ENCODE results near the gene ZBED1. TPM values are rescaled to one million over a fixed set of nuclear protein-coding genes. Genes with fewer than 3 reads are reported as not detected.
"Not testable (repeated sequence)": the region's sequence is repeated elsewhere in the genome, so short reads cannot be mapped to it uniquely, and the experiment has no call there.

ZBED1 gene
- total RNA-seq, 3 donors from 2014 or later: 37.6 to 38.7 (median 37.6) TPM

DNA sequence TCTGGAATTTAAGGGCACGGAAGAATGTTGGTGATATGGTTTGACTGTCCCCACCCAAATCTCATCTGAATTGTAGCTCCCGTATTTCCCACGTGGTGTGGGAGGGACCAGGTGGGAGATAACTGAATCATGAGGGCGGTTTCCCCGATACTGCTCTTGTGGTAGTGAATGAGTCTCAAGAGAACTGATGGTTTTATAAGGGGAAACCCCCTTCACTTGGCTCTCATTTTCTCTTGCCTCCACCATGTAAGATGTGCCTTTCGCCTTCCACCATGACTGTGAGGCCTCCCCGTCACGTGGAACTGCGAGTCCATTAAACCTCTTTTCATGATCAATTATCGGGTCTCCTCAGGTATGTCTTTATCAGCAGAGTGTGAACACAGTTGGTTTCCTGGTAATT is 25.6 kb upstream of the ZBED1 start:
- peaks cover 0 to 11% of the 10 kb centered on the region in 2 donors for H3K27me3 ChIP-seq
- no peaks in the 10 kb centered on the region for H3K4me1 ChIP-seq
- no peaks in the 10 kb centered on the region for H3K36me3 ChIP-seq
- TF ChIP-seq POLR2AphosphoS5 (IDR thresholded peaks at IDR 0.05) (no peak), POLR2A (IDR thresholded peaks at IDR 0.05) (no peak)
- TF ChIP-seq, protein P1, sequence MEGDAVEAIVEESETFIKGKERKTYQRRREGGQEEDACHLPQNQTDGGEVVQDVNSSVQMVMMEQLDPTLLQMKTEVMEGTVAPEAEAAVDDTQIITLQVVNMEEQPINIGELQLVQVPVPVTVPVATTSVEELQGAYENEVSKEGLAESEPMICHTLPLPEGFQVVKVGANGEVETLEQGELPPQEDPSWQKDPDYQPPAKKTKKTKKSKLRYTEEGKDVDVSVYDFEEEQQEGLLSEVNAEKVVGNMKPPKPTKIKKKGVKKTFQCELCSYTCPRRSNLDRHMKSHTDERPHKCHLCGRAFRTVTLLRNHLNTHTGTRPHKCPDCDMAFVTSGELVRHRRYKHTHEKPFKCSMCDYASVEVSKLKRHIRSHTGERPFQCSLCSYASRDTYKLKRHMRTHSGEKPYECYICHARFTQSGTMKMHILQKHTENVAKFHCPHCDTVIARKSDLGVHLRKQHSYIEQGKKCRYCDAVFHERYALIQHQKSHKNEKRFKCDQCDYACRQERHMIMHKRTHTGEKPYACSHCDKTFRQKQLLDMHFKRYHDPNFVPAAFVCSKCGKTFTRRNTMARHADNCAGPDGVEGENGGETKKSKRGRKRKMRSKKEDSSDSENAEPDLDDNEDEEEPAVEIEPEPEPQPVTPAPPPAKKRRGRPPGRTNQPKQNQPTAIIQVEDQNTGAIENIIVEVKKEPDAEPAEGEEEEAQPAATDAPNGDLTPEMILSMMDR (IDR thresholded peaks at IDR 0.05): no peak
- DNase-seq (ENCODE audit: low spot score in 2 of 2): no peak
- H3K9me3 ChIP-seq: no peaks in the 10 kb centered on the region
- intact Hi-C loops (cut with DNase I; ENCODE audit: low total_unique reads): no loop called here
- no peak overlapping the region for H3K27ac ChIP-seq
- H3K4me3 ChIP-seq: no peak overlapping the region

GRCh38 chrX:2523911-2524310 is 23.1 kb upstream of the ZBED1 start:
- intact Hi-C loops (cut with DNase I; ENCODE audit: low total_unique reads): no loop called here
- TF ChIP-seq POLR2A (IDR thresholded peaks at IDR 0.05) (no peak), POLR2AphosphoS5 (IDR thresholded peaks at IDR 0.05) (no peak)
- TF ChIP-seq, protein P1 (IDR thresholded peaks at IDR 0.05): no peak
- no peak for DNase-seq (ENCODE audit: low spot score in 2 of 2)
- Histone ChIP-seq H3K9me3 (no peaks in the 10 kb centered on the region), H3K36me3 (no peaks in the 10 kb centered on the region), H3K27ac (no peak overlapping the region), H3K4me3 (no peak overlapping the region), H3K4me1 (no peaks in the 10 kb centered on the region), H3K27me3 (peaks cover 0 to 11% of the 10 kb centered on the region in 2 donors)

GRCh38 chrX:2521927-2522386 is 21.2 kb upstream of the ZBED1 start:
- no peak for TF ChIP-seq POLR2A (IDR thresholded peaks at IDR 0.05)
- TF ChIP-seq, protein P1 (IDR thresholded peaks at IDR 0.05): no peak
- no peak for TF ChIP-seq POLR2AphosphoS5 (IDR thresholded peaks at IDR 0.05)
- Histone ChIP-seq H3K27me3 (peaks cover 0 to 5% of the 10 kb centered on the region in 2 donors), H3K9me3 (no peaks in the 10 kb centered on the region), H3K27ac (no peak overlapping the region), H3K36me3 (no peaks in the 10 kb centered on the region), H3K4me1 (no peaks in the 10 kb centered on the region), H3K4me3 (no peak overlapping the region)
- DNase-seq (ENCODE audit: low spot score in 2 of 2): no peak
- intact Hi-C loops (cut with DNase I; ENCODE audit: low total_unique reads): no loop called here

DNA sequence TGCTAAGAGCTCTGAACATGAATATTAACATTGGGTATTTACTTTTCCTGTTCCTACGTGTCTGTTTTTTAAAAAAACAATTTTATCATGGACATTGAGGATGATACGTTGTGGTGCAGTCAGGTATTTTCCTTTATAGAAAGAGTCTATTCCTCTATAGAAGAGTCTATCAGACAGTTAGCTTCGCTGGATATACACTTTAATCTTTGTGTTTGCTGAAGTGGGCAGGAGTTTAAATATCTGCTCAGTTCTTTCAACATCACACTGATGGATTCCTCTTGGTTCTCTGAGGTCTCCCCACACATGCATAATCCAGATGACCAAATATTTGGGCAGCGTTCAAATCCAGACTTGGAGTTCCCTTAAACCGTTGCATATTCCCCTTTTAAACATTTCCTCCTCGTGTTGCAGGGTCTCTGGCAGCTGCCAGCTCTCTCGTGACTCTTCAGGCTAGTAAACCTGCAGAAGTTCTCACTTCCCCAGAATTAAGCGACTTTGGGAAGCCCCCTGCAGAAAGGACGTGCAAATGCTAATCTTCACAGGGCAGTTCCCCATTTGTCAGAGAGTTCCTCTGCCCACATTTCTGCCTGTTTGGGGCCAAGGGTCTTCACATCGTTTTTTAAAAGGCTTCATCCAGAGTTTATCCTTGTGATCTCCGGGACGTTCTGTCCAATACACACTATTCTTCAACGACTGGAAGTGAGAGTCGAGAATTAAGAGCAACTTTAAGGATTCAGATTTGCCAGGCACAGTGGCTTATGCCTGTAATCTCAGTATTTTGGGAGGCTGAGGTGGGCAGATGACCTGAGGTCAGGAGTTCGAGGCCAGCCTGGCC is 20.5 kb upstream of the ZBED1 start:
- no peak for DNase-seq (ENCODE audit: low spot score in 2 of 2)
- Histone ChIP-seq H3K9me3 (no peaks in the 10 kb centered on the region), H3K4me1 (no peaks in the 10 kb centered on the region), H3K27ac (no peak overlapping the region), H3K27me3 (no peaks in the 10 kb centered on the region), H3K36me3 (no peaks in the 10 kb centered on the region), H3K4me3 (no peak overlapping the region)
- TF ChIP-seq POLR2AphosphoS5 (IDR thresholded peaks at IDR 0.05) (no peak), POLR2A (IDR thresholded peaks at IDR 0.05) (no peak)
- TF ChIP-seq, protein P1 (IDR thresholded peaks at IDR 0.05): no peak
- intact Hi-C loops (cut with DNase I; ENCODE audit: low total_unique reads): no loop called here

GRCh38 chrX:2520539-2520938 is 19.8 kb upstream of the ZBED1 start:
- Histone ChIP-seq H3K27ac (no peak overlapping the region), H3K4me3 (no peak overlapping the region), H3K27me3 (no peaks in the 10 kb centered on the region), H3K36me3 (no peaks in the 10 kb centered on the region), H3K4me1 (no peaks in the 10 kb centered on the region), H3K9me3 (no peaks in the 10 kb centered on the region)
- TF ChIP-seq POLR2A (IDR thresholded peaks at IDR 0.05): no peak
- intact Hi-C loops (cut with DNase I; ENCODE audit: low total_unique reads): no loop called here
- no peak for DNase-seq (ENCODE audit: low spot score in 2 of 2)

DNA sequence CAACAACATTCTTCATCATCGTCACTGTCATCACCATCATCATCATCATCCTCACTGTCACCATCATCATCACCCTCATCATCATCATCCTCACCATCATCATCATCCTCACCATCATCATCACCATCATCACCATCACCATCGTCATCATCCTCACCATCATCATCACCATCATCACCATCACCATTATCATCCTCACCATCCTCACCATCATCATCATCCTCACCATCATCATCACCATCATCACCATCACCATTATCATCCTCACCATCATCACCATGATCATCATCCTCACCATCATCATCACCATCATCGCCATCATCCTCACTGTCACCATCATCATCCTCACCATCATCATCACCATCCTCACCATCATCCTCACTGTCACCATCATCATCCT is 18.9 kb upstream of the ZBED1 start:
- H3K36me3 ChIP-seq; H3K27ac ChIP-seq; H3K27me3 ChIP-seq; H3K4me3 ChIP-seq; intact Hi-C loops (cut with DNase I; ENCODE audit: low total_unique reads); H3K4me1 ChIP-seq; H3K9me3 ChIP-seq; DNase-seq (ENCODE audit: low spot score in 2 of 2): not testable (repeated sequence)
